H9 (cell line): ENCODE results near the gene DENND1A. TPM values are rescaled to one million over a fixed set of nuclear protein-coding genes. Genes with fewer than 3 reads are reported as not detected.

Experiments used
- DNase-seq: peaks from one replicate; pipeline ENCODE4 v3.0.0-alpha.2; 2017
- H2AFZ ChIP-seq: one replicate; pipeline ENCODE4 v1.6.1; 2013; ENCODE audit warnings: mild to moderate bottlenecking, low read length, control low read depth, moderate library complexity
- H2AK5ac ChIP-seq: 2 replicates; pipeline ENCODE4 v1.6.1; 2013; ENCODE audit warnings: low read length, control low read depth, mixed read lengths; ENCODE audit not compliant: insufficient read length
- H2BK120ac ChIP-seq: one replicate; pipeline ENCODE4 v1.6.1; 2013; ENCODE audit warnings: low read depth, mild to moderate bottlenecking, low read length, control low read depth, inconsistent platforms; ENCODE audit not compliant: poor library complexity, severe bottlenecking
- H2BK12ac ChIP-seq: 2 replicates; pipeline ENCODE4 v1.6.1; 2013; ENCODE audit warnings: low read length, control low read depth, mixed read lengths, low read depth; ENCODE audit not compliant: insufficient read length
- H2BK15ac ChIP-seq: 2 replicates; pipeline ENCODE4 v1.6.1; 2013; ENCODE audit warnings: low read depth, low read length, control low read depth
- H2BK20ac ChIP-seq: one replicate; pipeline ENCODE4 v1.6.1; 2013; ENCODE audit warnings: low read depth, mild to moderate bottlenecking, low read length, control low read depth, inconsistent platforms; ENCODE audit not compliant: poor library complexity, severe bottlenecking
- H2BK5ac ChIP-seq: 2 replicates; pipeline ENCODE4 v1.6.1; 2013; ENCODE audit warnings: low read length, control low read depth, mixed read lengths; ENCODE audit not compliant: insufficient read length
- H3K14ac ChIP-seq: 2 replicates; pipeline ENCODE4 v1.6.1; 2013; ENCODE audit warnings: low read length, control low read depth; ENCODE audit not compliant: insufficient read depth
- H3K18ac ChIP-seq: 2 replicates; pipeline ENCODE4 v1.6.1; 2013; ENCODE audit warnings: low read depth, mild to moderate bottlenecking, mixed read lengths, low read length, control low read depth; ENCODE audit not compliant: insufficient read length
- H3K23ac ChIP-seq: 2 replicates; pipeline ENCODE4 v1.6.1; 2013; ENCODE audit warnings: low read length, control low read depth, mixed read lengths, low read depth; ENCODE audit not compliant: insufficient read length
- H3K23me2 ChIP-seq: 2 replicates; pipeline ENCODE4 v1.6.1; 2013; ENCODE audit warnings: low read depth, mild to moderate bottlenecking, mixed read lengths, low read length, control low read depth; ENCODE audit not compliant: insufficient read length, poor library complexity, severe bottlenecking
- H3K27ac ChIP-seq: 2 replicates; pipeline ENCODE4 v1.5.1; 2013; ENCODE audit warnings: low read length, control low read depth, mixed read lengths, low read depth; ENCODE audit not compliant: insufficient read length
- H3K27me3 ChIP-seq: 2 replicates; pipeline ENCODE4 v1.6.1; 2013; ENCODE audit warnings: low read length, control low read depth, inconsistent platforms; ENCODE audit not compliant: insufficient read depth
- H3K4ac ChIP-seq: 2 replicates; pipeline ENCODE4 v1.6.1; 2013; ENCODE audit warnings: low read depth, mild to moderate bottlenecking, control low read depth, inconsistent platforms, low read length, moderate library complexity
- H3K4me1 ChIP-seq: 2 replicates; pipeline ENCODE4 v1.6.1; 2013; ENCODE audit warnings: low read length, control low read depth, inconsistent platforms; ENCODE audit not compliant: insufficient read depth
- H3K4me2 ChIP-seq: 2 replicates; pipeline ENCODE4 v1.6.1; 2013; ENCODE audit warnings: low read length, control low read depth, mixed read lengths; ENCODE audit not compliant: insufficient read length, insufficient read depth
- H3K56ac ChIP-seq: 2 replicates; pipeline ENCODE4 v1.6.1; 2013; ENCODE audit warnings: low read depth, mild to moderate bottlenecking, mixed read lengths, low read length, control low read depth; ENCODE audit not compliant: insufficient read length
- H3K79me1 ChIP-seq: 2 replicates; pipeline ENCODE4 v1.6.1; 2013; ENCODE audit warnings: low read depth, mild to moderate bottlenecking, moderate library complexity, low read length, control low read depth, inconsistent platforms; ENCODE audit not compliant: insufficient read depth, poor library complexity, severe bottlenecking
- H3K79me2 ChIP-seq: 2 replicates; pipeline ENCODE4 v1.6.1; 2013; ENCODE audit warnings: low read length, control low read depth, inconsistent platforms; ENCODE audit not compliant: insufficient read depth
- H3K9ac ChIP-seq: 2 replicates; pipeline ENCODE4 v1.6.1; 2013; ENCODE audit warnings: low read length, control low read depth, mixed read lengths; ENCODE audit not compliant: insufficient read length; ENCODE audit errors: extremely low read depth
- H3K9me3 ChIP-seq: one replicate; pipeline ENCODE4 v1.6.1; 2013; ENCODE audit warnings: low read depth, low read length, inconsistent platforms; ENCODE audit not compliant: control insufficient read depth
- H3T11ph ChIP-seq: one replicate; pipeline ENCODE4 v1.6.1; 2013; ENCODE audit warnings: mild to moderate bottlenecking, low read length, control low read depth, inconsistent platforms
- H4K20me1 ChIP-seq: one replicate; pipeline ENCODE4 v1.6.1; 2013; ENCODE audit not compliant: control insufficient read depth, insufficient read length, insufficient read depth
- H4K5ac ChIP-seq: 2 replicates; pipeline ENCODE4 v1.6.1; 2013; ENCODE audit warnings: low read depth, mild to moderate bottlenecking, mixed read lengths, low read length, control low read depth; ENCODE audit not compliant: insufficient read length
- H4K8ac ChIP-seq: replicated peaks from 2 replicates; pipeline ENCODE4 v1.6.1; 2013; ENCODE audit warnings: low read length, control low read depth, mixed read lengths, low read depth; ENCODE audit not compliant: insufficient read length
- H4K91ac ChIP-seq: 2 replicates; pipeline ENCODE4 v1.6.1; 2013; ENCODE audit warnings: low read depth, mild to moderate bottlenecking, moderate library complexity, mixed read lengths, low read length, control low read depth; ENCODE audit not compliant: insufficient read length
- H3K27ac Mint-ChIP-seq, 3 experiments: 2 replicates in 2 of 3; 3 replicates in 1 of 3; pipeline ENCODE4 v1.8.0; 2020 to 2021; ENCODE audit warnings: mixed read lengths in 3 of 3, mild to moderate bottlenecking in 1 of 3, moderate library complexity in 1 of 3
- H3K27me3 Mint-ChIP-seq: 2 replicates; pipeline ENCODE4 v1.8.0; 2021; ENCODE audit warnings: low read depth, mild to moderate bottlenecking, moderate library complexity, mixed read lengths
- H3K36me3 Mint-ChIP-seq, 3 experiments: 2 replicates in 2 of 3; 3 replicates in 1 of 3; pipeline ENCODE4 v1.8.0; 2020 to 2021; ENCODE audit warnings: low read depth in 3 of 3, mixed read lengths in 3 of 3; ENCODE audit not compliant: insufficient read depth in 1 of 3
- H3K4me1 Mint-ChIP-seq, 2 experiments: 2 replicates each; pipeline ENCODE4 v1.8.0; 2020; ENCODE audit warnings: mixed read lengths in 2 of 2
- H3K4me3 Mint-ChIP-seq, 2 experiments: 2 replicates in 1 of 2; 3 replicates in 1 of 2; pipeline ENCODE4 v1.8.0; 2020 to 2021; ENCODE audit warnings: mild to moderate bottlenecking in 2 of 2, mixed read lengths in 2 of 2, moderate library complexity in 1 of 2
- H3K9me3 Mint-ChIP-seq, 2 experiments: 2 replicates in 1 of 2; 3 replicates in 1 of 2; pipeline ENCODE4 v1.8.0; 2020; ENCODE audit warnings: mild to moderate bottlenecking in 2 of 2, mixed read lengths in 2 of 2, moderate library complexity in 1 of 2
- WGBS: extraction: QIAGEN DNeasy Blood & Tissue Kit; methylation state at CpG from one replicate; pipeline ENCODE4 v1.1.7; 2013; ENCODE audit warnings: missing lambda C conversion rate, low lambda C conversion rate, mixed read lengths; ENCODE audit not compliant: insufficient read length; ENCODE audit errors: extremely low coverage; 5-methylcytosine and 5-hydroxymethylcytosine counted together
- total RNA-seq: library from RNA; stranded (reverse); gene quantifications from 2 replicates; pipeline ENCODE4 v1.2.1, GENCODE V29; 2021
- TF ChIP-seq, protein P1 (sequence below): fragments of 200-600 bp; sonication (generic); conservative IDR thresholded peaks from 3 replicates; pipeline ENCODE4 v1.8.0; 2021; ENCODE audit warnings: antibody characterized with exemption, mild to moderate bottlenecking

DENND1A gene
- total RNA-seq, 1 experiment from 2014 or later: 20.4 TPM

DNA sequence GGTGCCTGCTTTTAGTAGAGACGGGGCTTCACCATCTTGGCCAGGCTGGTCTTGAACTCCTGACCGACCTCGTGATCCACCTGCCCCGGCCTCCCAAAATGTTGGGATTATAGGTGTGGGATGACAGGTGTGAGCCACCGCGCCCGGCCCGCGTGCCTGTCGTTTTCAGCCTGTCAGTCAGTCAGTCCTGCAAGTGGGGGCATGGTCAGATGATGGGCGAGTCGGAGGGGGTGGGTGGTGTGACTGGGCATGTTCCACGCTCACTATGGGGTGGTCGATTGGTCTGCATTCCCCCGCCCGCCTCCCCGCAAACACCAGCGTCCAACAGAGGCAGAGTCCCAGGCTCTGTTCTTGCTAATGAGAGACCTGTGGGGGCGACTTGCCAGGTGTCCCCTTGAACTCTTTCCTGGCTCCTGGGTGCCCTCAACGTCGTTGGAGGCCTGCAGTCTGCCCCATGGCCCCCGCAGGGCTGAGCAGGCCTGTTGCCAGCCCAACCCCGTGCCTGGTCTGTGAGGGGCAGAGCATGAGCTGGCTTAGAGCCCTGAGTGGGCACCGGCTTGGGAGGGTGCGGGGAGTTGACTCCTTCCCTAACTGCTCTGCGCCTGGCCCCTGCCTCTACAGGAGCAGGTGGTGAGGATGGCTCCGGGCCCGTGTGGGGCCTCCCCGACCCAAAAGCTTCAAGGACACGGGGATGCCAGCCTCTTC, 550.8 kb downstream of the DENND1A start:
- no peak overlapping the region for H2BK12ac ChIP-seq
- Mint-ChIP-seq H3K27me3 (peaks cover 7% of the 10 kb centered on the region), H3K4me1 (peaks cover 10 to 20% of the 10 kb centered on the region in 2 experiments), H3K9me3 (no peaks in the 10 kb centered on the region), H3K4me3 (no peak overlapping the region), H3K36me3 (peaks cover 2 to 5% (median 4%) of the 10 kb centered on the region in 3 experiments; a peak in 2 of 7 replicates), H3K27ac (no peak overlapping the region)
- no peak overlapping the region for H3T11ph ChIP-seq
- no peak overlapping the region for H3K4me2 ChIP-seq
- H3K4me1 ChIP-seq: no peaks in the 10 kb centered on the region
- H2BK15ac ChIP-seq: no peak overlapping the region
- WGBS: no CpG with 5 or more reads among the region's 30 CpGs
- no peak overlapping the region for H3K23ac ChIP-seq
- H3K4ac ChIP-seq: no peak overlapping the region
- no peak overlapping the region for H2AK5ac ChIP-seq
- H3K27me3 ChIP-seq: no peaks in the 10 kb centered on the region; the same call in 1 of the 2 replicates
- H3K79me2 ChIP-seq: no peaks in the 10 kb centered on the region
- no peak overlapping the region for H2BK5ac ChIP-seq
- no peak overlapping the region for H4K91ac ChIP-seq
- no peaks in the 10 kb centered on the region for H4K20me1 ChIP-seq
- no peak overlapping the region for H4K5ac ChIP-seq
- no peak overlapping the region for H2BK120ac ChIP-seq
- no peaks in the 10 kb centered on the region for H3K9me3 ChIP-seq
- H4K8ac ChIP-seq: no peak overlapping the region
- no peak overlapping the region for H3K27ac ChIP-seq
- H3K14ac ChIP-seq: no peak overlapping the region
- H2AFZ ChIP-seq: no peak overlapping the region
- DNase-seq: no peak
- H3K9ac ChIP-seq: no peak overlapping the region
- no peak overlapping the region for H3K56ac ChIP-seq
- no peaks in the 10 kb centered on the region for H3K23me2 ChIP-seq
- H3K18ac ChIP-seq: no peak overlapping the region
- H3K79me1 ChIP-seq: no peaks in the 10 kb centered on the region
- no peak overlapping the region for H2BK20ac ChIP-seq
- TF ChIP-seq, protein P1, sequence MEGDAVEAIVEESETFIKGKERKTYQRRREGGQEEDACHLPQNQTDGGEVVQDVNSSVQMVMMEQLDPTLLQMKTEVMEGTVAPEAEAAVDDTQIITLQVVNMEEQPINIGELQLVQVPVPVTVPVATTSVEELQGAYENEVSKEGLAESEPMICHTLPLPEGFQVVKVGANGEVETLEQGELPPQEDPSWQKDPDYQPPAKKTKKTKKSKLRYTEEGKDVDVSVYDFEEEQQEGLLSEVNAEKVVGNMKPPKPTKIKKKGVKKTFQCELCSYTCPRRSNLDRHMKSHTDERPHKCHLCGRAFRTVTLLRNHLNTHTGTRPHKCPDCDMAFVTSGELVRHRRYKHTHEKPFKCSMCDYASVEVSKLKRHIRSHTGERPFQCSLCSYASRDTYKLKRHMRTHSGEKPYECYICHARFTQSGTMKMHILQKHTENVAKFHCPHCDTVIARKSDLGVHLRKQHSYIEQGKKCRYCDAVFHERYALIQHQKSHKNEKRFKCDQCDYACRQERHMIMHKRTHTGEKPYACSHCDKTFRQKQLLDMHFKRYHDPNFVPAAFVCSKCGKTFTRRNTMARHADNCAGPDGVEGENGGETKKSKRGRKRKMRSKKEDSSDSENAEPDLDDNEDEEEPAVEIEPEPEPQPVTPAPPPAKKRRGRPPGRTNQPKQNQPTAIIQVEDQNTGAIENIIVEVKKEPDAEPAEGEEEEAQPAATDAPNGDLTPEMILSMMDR: no peak
